Measurements from ENCODE around the gene C9orf40. TPM values are rescaled to one million over a fixed set of nuclear protein-coding genes. Genes with fewer than 3 reads are reported as not detected.
A peak's percentile ranks its signal among the peaks of the same experiment; 100 is the strongest.

C9orf40 gene
- total RNA-seq, 1 donor from 2014 or later, result 1.8 TPM

- peak; percentile 24 to 69 for DNase-seq (ENCODE audit: low read depth in 2 of 2)
Observed at GRCh38 chr9:74942801-74943200, 9.9 kb downstream of the C9orf40 start.

- DNase-seq (ENCODE audit: low read depth in 2 of 2), result no peak
Observed at GRCh38 chr9:74940600-74940999, 12.1 kb downstream of the C9orf40 start.

- DNase-seq (ENCODE audit: low read depth in 2 of 2), result no peak
Observed at GRCh38 chr9:74935008-74935407, 17.7 kb downstream of the C9orf40 start.

GRCh38 chr9:74921737-74922136 is 31.0 kb downstream of the C9orf40 start:
- no peak for DNase-seq (ENCODE audit: low read depth in 2 of 2)

GRCh38 chr9:74920944-74921626 is 31.6 kb downstream of the C9orf40 start:
- DNase-seq (ENCODE audit: low read depth in 2 of 2), result no peak

GRCh38 chr9:74910036-74910435 is 42.7 kb downstream of the C9orf40 start:
- no peak for DNase-seq (ENCODE audit: low read depth in 2 of 2)

GRCh38 chr9:74908665-74909064 is 44.0 kb downstream of the C9orf40 start:
- DNase-seq (ENCODE audit: low read depth in 2 of 2), result no peak

- DNase-seq (ENCODE audit: low read depth in 2 of 2), result no peak
Observed at GRCh38 chr9:74907085-74907484, 45.6 kb downstream of the C9orf40 start.

GRCh38 chr9:74901001-74901400 is 51.7 kb downstream of the C9orf40 start:
- DNase-seq (ENCODE audit: low read depth in 2 of 2), result no peak

Other genes starting within 250 kb of the C9orf40 start
- gene TRPM6, start 65.0 kb downstream of the C9orf40 start, total RNA-seq, result under 0.01 and 0.22 TPM in 2 replicates
- 11.3 and 14.3 TPM in 2 replicates for gene CARNMT1, start 75.4 kb upstream of the C9orf40 start, total RNA-seq
- gene NMRK1, start 135.2 kb upstream of the C9orf40 start, total RNA-seq, result 16.5 and 20.9 TPM in 2 replicates
- gene OSTF1, start 135.6 kb upstream of the C9orf40 start, total RNA-seq, result 82.6 and 121 TPM in 2 replicates

Data from lung microvascular endothelial cell (primary cell).